ENCODE measurements around the gene ACADL.
"Not testable (repeated sequence)": the region's sequence is repeated elsewhere in the genome, so short reads cannot be mapped to it uniquely, and the experiment has no call there.

ACADL gene

DNA sequence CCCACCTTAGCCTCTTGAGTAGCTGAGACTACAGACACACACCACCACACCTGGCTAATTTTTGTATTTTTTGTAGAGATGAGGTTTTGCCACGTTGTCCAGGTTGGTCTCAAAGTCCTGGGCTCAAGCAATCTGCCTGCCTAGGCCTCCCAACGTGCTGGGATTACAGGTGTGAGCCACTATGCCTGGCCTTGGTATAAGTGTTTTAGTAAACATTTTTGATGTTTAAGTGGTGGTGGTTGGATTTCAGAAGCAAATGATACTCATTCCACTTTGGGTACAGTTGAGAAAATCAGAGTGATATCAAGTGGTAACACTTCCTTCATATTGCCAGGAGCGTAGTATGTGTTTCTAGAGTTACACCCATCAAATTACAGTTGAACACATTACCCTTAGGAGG is 25.4 kb downstream of the ACADL start:
- DNase-seq = no peak

DNA sequence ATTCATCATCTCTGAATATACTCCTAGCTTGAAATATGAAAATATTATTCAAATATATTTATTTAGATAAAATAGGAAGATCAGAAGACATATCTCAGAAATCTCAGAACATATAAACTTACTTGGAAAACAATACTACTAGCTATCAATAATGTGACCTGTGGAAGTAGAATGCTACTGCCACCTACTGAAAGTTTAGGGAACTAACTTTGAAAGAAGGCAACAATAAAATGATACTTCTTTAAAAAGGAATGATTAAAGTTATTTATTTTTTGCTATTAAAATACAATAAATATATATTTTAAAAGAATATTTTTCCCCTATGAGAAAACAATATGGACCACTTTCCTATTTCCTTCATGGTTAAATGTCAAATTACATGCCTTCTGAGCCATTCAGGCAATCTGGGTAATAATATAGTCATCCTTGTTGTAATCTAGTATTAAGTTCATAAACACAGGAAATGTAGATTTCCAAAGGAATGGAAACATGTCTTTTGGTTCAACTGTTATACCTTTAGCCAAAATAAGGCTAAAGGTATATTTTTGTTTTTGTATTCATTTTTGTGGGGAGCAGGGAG is 26.0 kb downstream of the ACADL start:
- peak; percentile 37 for DNase-seq

DNA sequence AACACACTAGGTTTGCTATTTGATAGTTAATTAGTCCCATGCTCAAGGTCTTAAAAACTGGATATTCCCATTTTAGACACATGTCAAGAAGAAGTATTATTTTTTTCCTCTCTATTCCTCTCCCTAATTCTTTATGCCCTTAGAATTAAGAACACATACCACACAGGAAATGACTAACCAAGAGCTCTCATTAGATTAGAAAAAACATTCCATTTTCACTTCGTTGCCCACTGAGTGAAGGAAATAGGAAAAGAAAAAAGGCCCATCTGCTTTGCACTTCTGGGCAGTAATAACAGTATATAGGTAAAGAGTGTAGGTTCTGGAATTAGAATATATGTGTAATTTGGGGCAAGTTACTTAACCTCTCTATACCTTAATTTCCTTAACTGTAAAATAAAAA is 26.9 kb downstream of the ACADL start:
- no peak for DNase-seq

DNA sequence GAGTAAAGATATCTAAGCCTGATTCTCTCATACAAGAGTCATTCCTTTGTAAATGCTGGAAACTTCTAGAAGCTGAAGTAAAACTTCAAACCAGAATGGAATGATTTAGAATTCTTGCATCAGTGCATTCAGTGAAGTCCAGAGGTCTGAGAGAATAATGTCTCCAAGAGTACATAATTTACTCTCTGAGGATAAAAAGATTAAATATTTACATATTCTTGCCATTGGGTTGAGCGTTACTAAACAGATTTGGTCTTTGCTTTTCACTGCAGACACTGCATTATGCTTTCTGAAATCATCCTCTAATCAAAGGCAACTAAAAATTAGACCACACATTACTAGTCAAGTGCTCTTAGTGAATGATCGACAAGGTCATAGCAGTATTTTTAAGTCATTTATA is 27.5 kb downstream of the ACADL start:
- no peak for DNase-seq

DNA sequence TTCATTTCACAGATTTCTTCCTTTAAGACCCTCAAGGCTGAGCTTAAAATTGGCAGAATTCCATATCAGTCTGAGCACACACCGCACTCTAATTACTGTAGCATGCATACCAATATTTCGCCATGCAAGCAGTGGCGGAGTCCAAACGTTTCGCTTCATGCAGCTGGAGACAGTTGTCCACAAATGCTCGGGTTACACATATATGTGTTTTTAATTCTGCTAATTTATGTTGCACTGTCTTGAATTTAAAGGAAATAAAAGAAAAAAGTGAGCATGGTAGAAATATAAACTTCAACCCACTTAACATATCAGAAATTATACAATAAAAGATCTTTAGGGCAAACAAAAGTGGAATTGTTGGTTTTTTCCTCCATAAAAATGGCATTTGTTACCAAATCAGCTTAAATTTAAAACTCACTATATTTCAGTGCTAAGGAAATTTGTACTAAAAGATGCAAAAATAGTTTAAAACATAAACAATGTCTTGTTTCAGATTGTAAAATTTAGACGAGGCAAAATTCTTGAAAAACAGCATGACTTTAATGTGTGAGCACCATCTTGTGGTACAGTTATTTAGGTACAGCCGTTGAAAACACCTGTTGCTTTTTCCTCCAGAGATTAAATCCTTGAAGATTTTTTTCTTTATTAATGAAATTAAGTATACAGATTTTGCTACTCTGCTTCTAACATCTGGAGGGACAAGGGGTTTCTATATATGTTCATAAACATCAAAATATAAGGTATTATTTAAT is 30.0 kb downstream of the ACADL start:
- peak; percentile 55 for DNase-seq

DNA sequence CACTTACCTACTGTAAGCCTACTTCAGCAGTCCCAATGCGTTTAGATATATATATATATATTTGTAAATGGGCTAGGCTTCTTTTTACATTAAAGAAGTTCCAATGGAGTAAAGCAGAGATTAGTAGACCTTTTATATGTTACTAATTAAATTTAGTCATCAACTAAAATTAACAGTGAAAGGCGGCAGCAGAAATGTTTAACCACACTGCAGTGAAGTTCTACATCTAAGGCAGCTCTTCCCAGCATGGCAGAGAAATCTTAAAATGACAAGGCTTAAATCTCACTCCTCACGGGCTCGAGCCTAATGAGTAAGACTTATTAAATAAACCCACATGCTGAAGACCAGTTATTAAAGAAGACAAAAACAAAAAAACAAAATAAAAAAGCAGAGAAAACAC is 34.9 kb downstream of the ACADL start:
- DNase-seq = no peak

DNA sequence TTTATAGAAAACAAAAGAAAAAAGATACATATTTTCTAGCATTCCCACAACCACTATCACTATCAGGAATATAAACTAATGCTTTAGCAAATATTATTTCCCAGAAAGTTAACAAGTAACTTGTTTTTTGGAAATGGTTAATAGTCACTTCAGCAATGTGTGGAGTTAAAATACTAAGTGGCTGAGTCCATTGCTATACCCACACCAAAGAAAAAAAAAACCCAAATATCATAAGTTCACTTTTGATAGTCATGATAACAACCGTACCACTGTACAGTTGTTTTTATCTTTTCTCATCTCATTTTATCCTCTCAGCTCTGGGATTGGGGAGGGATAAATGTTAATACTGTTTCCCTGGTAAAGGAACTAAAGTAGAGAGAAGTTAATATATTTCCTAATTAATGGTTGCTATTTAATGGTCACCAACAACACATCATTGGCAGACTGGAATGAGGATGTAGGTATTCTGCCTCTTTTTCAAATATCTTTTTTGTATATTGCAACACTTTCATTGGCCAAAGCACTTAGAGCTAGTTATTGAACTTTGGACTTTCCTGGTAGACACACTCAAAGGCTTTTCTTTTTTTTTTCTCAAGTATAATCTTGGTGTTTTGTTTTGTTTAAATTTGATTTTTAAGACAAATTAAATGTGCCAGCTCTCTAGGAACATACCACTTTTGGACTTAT is 35.7 kb downstream of the ACADL start:
- peak; percentile 38 for DNase-seq

DNA sequence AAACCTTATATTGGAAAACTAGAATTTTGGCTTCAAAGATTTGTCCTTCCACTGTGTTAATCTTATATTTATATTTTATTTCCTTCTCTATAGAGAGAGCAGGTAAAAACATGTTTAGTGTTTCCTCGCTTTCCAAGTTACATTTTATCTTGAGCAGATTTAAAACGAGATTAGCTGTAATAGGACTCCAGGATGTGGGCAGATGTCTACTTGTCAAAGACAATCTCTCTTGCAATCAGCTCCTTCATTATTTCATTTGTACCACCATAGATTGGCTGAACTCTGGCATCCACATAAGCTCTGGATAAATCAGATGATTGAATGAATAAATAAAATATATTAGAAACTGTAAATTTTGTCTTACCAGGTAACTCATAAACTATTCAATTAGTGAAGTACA is 36.5 kb downstream of the ACADL start:
- no peak for DNase-seq

DNA sequence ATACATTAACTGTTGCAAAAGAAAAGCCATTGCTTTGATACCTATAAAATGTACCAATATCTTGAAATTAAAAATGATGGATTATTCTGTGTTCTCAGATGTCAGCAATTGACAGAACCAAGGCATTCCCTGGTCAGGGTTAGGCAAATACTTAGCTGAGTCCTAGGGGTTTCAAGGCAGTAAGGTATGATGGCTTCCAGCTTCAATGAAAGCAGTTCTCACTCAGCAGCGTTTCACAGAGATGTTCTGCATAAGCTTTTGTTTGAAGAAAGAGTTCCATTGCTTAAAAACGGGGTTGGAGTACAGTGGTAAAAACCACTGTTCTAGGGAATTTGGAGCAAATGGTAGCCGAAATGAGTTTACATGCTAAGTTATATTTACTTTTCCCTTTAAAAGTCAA is 37.1 kb downstream of the ACADL start:
- no peak for DNase-seq

DNA sequence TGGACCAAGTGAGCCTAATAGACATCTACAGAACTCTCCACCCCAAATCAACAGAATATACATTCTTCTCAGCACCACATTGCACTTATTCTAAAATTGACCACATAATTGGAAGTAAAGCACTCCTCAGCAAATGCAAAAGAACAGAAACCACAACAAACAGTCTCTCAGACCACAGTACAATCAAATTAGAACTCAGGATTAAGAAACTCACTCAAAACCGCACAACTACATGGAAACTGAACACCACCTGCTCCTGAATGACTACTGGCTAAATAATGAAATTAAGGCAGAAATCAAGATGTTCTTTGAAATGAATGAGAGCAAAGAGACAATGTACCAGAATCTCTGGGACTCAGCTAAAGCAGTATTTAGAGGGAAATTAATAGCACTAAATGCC is 41.3 kb downstream of the ACADL start:
- not testable (repeated sequence) for DNase-seq

DNA sequence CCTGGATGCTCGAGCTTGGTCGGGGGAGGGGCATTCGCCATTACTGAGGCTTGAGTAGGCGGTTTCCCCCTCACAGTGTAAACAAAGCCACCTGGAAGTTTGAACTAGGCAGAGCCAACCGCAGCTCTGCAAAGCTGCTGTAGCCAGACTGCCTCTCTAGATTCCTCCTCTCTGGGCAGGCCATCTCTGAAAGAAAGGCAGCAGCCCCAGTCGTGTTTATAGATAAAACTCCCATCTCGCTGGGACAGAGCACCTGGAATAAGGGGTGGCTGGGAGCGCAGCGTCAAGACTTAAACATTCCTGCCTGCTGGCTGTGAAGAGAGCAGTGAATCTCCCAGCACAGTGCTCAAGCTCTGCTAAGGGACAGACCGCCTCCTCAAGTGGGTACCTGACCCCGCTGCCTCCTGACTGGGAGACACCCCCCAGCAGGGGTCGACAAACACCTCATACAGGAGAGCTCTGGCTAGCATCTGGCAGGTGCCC is 43.6 kb downstream of the ACADL start:
- not testable (repeated sequence) for DNase-seq

DNA sequence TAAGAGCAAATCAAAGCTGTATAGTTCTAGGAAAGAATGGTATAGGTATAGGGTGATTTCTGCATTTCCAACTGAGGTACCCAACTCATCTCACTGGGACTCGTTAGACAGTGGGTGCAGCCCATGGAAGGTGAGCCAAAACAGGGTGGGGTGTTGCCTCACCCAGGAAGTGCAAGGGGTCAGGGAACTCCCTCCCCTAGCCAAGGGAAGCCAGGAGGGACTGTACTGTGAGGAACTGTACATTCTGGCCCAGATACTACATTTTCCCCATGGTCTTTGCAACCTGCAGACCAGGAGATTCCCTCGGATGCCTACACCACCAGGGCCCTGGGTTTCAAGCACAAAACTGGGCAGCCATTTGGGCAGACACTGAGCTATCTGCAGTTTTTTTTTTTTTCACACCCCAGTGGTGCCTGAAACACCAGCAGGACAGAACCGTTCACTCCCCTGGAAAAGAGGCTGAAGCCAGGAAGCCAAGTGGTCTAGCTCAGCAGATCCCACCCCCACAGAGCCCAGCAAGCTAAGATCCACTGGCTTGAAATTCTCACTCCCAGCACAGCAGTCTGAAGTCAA is 44.1 kb downstream of the ACADL start:
- DNase-seq = not testable (repeated sequence)

DNA sequence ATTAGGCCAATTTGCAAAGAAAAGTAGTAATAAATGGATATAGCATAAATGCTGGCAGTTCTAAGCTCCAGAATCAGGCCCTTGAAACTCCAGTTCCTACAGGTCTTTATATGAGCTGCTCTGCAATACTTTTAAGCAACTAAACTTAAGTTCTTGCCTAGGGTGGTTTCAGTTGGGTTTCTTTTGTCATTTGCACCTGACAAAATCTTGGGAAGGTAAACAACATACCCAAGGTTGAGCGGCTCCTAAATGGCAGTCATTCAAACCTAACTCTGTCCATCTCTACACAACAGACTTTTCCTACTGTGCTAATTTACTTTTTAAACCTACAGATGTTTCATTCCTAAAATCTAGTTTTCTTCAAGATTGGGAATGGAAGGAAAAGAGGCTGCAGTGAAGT is 44.8 kb downstream of the ACADL start:
- no peak for DNase-seq

DNA sequence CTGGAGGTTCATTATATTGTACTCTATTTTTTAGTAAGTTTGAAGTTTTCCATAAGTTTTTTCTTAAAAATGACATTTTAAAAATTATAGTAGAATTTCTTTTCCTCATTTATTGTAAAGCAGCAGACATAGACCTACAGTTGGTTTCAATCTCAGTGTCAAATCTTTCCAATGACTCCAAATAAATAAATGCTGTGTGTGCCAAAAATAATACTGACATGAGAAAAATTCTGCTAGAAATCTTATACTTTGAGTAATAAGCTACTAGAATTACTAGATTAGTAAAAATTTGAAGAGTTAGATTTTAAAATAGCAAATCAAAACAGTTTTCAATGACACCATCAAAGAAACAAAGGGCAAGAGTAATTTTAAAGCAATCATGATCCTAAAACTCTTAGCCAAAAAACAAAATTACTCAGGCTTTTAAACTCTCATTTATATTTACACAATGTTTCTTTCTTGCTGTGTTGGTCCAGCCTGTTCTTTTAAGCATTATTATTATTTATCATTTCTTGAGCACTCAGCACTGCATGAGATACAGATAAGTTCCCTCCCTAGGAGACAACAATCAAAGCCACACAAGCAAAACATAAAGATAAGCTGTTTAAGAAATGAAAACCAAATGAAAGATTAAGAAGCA is 45.8 kb downstream of the ACADL start:
- DNase-seq = no peak

DNA sequence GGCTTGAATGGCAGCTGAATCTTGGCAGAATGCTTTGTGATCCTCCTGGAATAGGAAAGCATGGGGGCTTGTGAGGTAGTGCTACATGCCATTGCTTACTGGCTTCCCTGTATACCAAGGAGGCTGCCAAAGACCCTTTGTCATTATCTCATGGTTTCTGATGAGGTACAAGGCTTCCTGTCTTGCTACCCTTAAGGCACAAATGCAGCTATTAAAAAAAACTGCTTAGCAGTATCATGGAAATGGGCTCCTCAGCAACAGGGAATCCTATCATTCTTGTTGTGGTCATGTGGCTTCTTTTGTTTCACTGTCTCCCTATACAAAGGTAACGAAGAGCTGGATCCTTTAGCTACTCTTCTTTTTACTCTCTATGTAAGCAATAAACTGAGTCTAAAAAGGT is 47.5 kb downstream of the ACADL start:
- no peak for DNase-seq

DNA sequence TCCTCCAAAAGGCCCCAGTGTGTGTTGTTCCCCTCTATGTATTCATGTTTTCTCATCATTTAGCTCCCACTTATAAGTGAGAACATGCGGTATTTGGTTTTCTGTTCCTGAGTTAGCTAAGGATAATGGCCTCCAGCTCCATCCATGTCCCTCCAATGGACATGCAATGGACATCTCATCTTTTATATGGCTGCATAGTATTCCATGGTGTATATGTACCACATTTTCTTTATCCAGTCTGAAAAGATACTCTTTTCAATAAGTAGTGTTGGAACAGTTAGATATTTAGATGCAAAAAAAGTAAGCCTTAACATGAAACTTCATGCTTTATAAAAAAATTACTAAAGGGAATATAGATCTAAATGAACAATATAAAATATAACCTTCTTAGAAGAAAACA is 48.1 kb downstream of the ACADL start:
- DNase-seq = not testable (repeated sequence)

DNA sequence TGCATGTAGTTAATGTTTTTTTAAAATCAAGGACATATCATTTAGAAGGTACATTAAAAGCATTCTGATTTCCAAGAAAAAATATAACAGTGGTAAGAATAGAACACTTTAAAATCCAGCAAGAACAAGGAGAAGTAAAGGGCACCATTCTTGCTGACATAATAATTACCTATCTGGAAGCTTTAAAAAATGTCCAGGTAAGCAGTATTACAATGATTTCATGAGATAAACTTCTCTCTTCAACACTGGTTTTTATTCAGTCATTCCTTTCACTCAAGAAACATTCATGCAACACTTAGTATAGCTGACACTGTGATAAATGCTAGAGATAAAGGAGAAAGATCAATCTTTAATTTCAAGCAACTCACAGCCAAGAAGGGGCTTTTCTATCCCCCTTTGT is 51.2 kb downstream of the ACADL start:
- DNase-seq = no peak

DNA sequence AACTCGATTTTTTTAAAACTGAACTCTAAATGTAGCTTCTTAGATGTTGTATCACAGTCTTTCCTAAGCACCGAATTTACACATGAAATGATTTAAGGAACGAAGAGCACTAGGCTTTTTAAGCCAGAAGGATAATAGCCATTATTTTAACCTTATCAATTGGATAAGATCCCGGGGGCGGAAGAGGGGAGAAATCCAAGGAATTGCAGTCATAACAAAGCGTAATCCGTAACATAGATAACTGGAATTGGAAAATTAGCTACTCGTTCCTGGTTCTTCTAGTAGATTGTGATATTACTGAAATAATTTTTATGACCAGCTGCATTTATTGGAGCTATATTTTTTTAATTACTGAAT is 53.0 kb downstream of the ACADL start:
- no peak for DNase-seq

DNA sequence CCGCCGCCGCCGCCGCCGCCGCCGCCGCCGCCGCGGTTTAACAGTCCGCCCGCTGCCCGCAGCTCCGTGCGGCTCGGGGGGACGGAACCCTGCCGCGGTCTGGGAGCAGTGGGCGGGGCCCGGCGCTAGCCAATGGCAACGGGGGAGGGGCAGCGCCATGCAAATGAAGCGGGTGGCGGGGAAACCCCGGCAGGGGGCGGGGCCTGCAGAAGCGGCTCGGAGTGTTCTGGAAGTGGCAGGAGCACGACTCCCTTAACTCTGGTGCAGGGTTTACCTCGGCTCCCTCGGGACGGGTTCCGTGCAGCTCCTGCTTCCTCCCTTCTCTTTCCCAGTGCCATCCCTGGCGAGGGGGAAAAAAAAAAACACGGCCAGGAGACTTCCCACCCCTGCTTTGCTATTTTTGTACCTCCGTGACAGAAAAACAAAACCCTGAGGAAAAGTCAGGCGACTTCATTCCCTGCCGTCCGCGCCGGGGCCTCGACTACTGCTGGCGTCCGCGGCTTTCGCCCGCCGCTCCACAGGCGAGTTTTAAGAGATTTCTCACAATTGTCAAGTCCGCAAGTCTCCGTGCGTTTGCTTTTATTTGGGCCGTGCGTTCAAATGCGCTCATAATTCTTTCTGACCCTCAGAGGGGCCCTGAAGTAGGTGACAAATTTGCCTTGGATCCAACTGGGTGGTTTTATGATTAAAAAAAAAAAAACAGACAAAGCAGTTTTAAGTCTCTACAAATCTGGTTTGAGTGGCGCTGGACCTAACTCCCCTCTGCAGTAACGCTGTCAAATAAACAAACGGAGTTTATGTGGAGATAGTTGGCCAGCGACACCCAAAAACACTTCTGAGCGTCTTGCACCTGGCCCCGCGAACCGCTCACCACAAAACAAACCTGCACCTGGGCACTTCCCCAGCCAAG is 53.7 kb downstream of the ACADL start, which contains the start of gene KANSL1L:
Gene KANSL1L, minus strand, starts transcription at position 101 of the 910 bp plus-strand sequence. CDS start 16,827 bp downstream, outside the sequence.
- DNase-seq = peak; percentile 98

DNA sequence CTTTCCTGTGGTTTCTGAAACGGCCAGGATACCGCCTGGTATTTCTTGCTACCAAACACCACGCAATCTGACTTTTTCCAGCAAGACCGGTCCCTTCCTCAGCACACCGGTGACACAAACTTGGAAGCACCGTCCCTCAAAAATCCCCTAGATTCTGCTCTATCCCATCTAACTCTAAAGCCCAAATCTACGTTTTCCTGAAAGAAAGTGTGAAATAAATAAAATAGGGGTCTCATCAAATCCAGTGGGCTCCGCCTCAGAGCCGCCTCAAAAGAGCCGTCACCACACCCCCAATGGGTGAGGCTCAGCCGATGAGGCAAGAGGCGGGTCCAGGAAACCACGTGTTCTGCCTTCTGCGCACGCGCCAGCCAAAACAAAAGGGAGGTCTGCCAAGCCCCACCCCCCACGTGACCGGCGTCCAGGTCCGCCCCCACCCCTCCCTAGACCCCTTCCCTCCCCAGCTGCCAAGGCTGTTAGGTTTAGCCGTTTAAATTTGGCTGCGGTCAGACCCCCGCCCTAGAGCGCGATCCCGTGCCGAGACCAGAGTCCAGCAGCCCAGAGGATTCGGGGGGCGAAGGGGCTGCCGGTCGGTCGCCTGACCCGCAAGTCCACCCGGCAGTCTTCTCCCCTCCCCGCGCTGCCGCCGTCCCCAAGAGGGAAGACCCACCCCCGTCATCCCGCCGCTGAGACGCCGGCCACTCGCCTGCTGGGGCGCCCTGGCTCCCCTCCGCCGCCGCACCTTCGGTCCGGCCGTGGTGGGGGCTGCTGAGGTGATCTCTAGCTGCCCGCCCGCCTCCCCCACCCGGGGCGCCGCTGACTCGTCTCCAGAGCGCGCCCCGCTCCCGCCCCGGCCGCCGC is 54.6 kb downstream of the ACADL start:
- peak; percentile 99 for DNase-seq

DNA sequence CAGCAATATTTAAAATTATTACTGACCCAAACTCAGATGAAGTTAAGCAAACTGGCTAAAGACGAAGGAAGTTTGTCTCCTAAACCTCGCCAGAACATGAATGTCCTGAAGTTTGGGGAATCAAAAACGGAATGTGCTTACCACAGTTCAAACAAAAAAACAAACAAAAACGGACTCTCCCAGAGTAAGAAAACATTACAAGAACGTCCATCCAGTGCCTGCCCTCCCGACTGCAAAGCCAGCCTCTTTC is 55.1 kb downstream of the ACADL start:
- no peak for DNase-seq

All from inflammatory macrophage treated with lipopolysaccharide for 4 hours (primary cell).